ENCODE data around the gene FOCAD.
A peak's percentile ranks its signal among the peaks of the same experiment; 100 is the strongest.

The FOCAD gene, protein sequence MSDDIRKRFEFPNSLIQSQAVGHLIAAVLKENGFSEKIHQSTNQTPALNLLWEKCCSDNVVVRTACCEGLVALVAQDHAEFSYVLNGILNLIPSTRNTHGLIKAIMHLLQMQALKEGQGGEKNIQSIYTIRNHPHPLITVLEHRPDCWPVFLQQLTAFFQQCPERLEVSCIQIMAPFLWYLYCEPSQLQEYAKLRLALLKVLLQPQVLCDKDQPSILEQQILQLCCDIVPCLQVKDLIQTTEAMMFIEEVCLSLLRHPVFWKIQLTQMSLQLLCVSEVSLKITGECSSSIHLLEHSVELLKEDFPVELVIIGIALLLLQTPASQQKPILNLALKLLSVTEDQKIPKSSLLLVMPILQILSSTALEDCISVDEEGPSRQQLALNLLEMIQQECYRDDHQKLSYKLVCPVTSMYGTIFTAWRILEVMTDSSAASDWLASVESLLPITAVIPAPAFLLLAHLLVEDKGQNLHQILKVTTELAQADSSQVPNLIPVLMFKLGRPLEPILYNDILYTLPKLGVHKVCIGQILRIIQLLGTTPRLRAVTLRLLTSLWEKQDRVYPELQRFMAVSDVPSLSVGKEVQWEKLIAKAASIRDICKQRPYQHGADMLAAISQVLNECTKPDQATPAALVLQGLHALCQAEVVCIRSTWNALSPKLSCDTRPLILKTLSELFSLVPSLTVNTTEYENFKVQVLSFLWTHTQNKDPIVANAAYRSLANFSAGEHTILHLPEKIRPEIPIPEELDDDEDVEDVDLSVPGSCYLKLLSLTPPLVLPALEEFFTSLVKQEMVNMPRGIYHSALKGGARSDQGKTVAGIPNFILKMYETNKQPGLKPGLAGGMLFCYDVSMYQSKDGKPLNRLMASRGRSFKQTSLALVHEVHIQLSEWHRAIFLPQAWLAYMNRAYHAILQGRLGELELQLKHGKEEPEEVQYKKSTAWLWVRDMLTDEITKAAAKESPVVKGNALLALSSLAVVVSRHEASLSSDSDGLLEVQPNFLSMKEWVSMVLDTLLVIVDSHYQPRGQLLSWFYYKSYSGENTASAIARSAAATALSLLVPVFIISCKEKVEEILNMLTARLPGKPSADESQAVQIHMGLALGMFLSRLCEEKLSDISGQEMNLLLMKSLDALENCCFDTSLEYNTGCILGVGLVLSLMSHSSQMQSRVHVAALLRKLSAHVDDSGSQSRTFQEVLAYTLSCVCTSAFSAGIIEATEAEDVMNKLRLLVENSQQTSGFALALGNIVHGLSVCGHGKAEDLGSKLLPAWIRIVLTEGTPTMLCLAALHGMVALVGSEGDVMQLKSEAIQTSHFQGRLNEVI (N-terminal part only)

DNA sequence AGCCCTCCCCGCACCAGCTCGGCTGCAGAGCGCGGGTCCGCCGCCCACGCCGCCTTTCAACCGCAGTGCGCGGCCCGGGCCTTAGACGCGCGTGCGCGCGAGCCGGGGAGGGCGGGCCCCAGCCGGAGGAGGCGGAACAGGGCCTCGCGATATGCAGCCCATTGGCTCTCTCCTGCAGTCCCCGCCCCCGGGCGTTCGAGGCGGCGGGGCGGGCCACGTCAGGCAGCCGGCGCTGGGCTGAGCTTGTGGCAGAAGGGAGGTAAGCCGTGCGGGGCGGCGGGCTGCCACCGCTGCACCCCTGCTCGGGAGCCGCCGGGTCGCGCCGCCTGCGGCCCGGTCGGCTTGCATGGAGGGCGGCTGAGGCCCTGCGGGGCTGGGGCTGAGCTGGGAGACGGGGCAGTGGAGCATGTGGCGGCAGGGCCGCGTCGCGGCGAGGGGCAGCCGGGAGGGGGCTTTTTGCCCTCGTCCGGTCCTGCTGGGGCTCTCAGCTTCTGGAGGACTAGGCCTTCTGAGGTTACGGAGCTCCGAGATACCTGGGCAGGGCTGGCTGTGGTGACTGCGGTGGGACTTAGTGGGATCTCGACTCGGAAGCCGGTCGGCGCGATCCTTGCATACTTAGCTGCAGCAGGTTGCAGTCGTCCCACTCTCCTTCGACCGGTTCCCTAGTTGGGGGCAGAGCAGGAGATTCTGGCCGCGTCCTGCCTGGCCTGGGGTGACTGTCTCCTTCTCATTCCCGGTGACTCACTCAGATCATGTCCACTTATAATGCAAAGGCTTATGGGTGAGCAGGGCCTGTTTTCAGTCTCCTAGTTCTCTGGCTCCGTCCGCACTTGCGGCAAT is at the start of gene FOCAD:
FOCAD (plus strand) TSS at position 225 of the 840 bp plus-strand sequence. CDS start 31,095 bp downstream, outside the sequence.
- TF ChIP-seq RAD21 (IDR thresholded peaks at IDR 0.05; ENCODE audit: low read depth) (no peak), TAF1 (IDR thresholded peaks at IDR 0.05; ENCODE audit: low read depth) (peak; percentile 84; the same call in 1 of the 2 replicates), EGR1 (IDR thresholded peaks at IDR 0.05) (peak; percentile 97), EP300 (IDR thresholded peaks at IDR 0.05; ENCODE audit: borderline replicate concordance) (peak; percentile 18; the same call in 1 of the 2 replicates), NFIC (IDR thresholded peaks at IDR 0.05) (0 out of 2 replicates have a peak, but pooled peaks have one; percentile 8)
- TF ChIP-seq, protein P1, sequence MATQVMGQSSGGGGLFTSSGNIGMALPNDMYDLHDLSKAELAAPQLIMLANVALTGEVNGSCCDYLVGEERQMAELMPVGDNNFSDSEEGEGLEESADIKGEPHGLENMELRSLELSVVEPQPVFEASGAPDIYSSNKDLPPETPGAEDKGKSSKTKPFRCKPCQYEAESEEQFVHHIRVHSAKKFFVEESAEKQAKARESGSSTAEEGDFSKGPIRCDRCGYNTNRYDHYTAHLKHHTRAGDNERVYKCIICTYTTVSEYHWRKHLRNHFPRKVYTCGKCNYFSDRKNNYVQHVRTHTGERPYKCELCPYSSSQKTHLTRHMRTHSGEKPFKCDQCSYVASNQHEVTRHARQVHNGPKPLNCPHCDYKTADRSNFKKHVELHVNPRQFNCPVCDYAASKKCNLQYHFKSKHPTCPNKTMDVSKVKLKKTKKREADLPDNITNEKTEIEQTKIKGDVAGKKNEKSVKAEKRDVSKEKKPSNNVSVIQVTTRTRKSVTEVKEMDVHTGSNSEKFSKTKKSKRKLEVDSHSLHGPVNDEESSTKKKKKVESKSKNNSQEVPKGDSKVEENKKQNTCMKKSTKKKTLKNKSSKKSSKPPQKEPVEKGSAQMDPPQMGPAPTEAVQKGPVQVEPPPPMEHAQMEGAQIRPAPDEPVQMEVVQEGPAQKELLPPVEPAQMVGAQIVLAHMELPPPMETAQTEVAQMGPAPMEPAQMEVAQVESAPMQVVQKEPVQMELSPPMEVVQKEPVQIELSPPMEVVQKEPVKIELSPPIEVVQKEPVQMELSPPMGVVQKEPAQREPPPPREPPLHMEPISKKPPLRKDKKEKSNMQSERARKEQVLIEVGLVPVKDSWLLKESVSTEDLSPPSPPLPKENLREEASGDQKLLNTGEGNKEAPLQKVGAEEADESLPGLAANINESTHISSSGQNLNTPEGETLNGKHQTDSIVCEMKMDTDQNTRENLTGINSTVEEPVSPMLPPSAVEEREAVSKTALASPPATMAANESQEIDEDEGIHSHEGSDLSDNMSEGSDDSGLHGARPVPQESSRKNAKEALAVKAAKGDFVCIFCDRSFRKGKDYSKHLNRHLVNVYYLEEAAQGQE (IDR thresholded peaks at IDR 0.05; ENCODE audit: low read depth) = no peak
- TF ChIP-seq, protein P2, sequence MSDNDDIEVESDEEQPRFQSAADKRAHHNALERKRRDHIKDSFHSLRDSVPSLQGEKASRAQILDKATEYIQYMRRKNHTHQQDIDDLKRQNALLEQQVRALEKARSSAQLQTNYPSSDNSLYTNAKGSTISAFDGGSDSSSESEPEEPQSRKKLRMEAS (IDR thresholded peaks at IDR 0.05) = peak; percentile 56

DNA sequence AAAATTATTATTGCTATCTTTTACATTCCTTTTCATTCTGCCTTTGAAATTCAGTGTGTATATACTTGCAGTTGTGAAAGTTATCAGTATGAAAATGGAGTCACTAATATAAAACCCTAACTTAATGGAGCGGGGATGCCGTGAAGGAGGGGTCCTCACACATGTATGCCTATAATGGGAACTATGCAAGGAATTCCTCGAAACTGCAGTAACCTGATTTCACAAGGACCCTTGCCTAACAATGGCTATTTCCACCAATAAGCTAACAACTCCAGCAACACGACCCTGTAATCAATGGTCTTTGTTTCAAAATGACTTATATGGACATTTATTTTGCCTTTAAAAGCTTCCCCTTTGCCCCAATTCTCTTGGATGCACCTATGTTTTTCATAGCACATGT is 49.2 kb upstream of the FOCAD start:
- TF ChIP-seq ZBTB7A (IDR thresholded peaks at IDR 0.05; ENCODE audit: low read depth) (no peak), TEAD4 (IDR thresholded peaks at IDR 0.05) (no peak), EP300 (IDR thresholded peaks at IDR 0.05; ENCODE audit: borderline replicate concordance) (no peak), TCF12 (IDR thresholded peaks at IDR 0.05; ENCODE audit: low read depth) (no peak), NFIC (IDR thresholded peaks at IDR 0.05) (no peak)
- TF ChIP-seq, protein P3, sequence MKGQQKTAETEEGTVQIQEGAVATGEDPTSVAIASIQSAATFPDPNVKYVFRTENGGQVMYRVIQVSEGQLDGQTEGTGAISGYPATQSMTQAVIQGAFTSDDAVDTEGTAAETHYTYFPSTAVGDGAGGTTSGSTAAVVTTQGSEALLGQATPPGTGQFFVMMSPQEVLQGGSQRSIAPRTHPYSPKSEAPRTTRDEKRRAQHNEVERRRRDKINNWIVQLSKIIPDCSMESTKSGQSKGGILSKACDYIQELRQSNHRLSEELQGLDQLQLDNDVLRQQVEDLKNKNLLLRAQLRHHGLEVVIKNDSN (IDR thresholded peaks at IDR 0.05) = no peak
- TF ChIP-seq, protein P2 (IDR thresholded peaks at IDR 0.05) = no peak

DNA sequence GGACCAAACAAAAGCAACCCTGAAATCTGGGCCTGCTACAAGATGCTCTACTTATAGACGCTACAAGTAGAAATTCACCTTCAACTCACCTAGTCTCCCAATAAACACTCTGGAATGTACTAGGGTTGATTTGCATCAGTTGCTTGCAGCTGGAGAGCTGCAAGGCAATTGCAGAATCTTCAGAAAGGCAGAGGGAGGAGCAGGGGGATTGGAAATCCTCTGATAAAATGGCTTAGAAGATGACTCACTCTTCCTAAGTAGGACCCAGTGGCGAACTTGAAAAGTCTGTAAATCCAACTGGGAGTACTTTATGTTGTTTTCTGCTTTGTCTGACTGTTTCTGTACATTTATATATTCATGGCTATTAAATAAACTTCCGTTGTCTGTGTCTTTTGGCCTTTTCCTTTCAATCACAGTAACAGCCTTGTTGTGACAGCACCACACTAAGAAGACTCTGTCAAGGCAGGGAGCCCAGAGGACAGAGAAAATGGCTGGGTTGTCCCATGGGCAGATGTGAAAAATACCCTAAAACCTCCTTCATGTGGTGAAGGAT is 47.1 kb upstream of the FOCAD start:
- TF ChIP-seq CREB1 (IDR thresholded peaks at IDR 0.05; ENCODE audit: low read depth) (no peak), EGR1 (IDR thresholded peaks at IDR 0.05) (no peak), TCF12 (IDR thresholded peaks at IDR 0.05; ENCODE audit: low read depth) (no peak), ZBTB7A (IDR thresholded peaks at IDR 0.05; ENCODE audit: low read depth) (no peak), FOXM1 (IDR thresholded peaks at IDR 0.05; ENCODE audit: borderline replicate concordance, low read depth) (no peak), NFIC (IDR thresholded peaks at IDR 0.05) (no peak), EP300 (IDR thresholded peaks at IDR 0.05; ENCODE audit: borderline replicate concordance) (no peak), TEAD4 (IDR thresholded peaks at IDR 0.05) (no peak), YY1 (IDR thresholded peaks at IDR 0.05; ENCODE audit: low read depth) (no peak), TAF1 (IDR thresholded peaks at IDR 0.05; ENCODE audit: low read depth) (no peak), CEBPB (IDR thresholded peaks at IDR 0.05) (no peak), RAD21 (IDR thresholded peaks at IDR 0.05; ENCODE audit: low read depth) (no peak)
- TF ChIP-seq, protein P2 (IDR thresholded peaks at IDR 0.05) = no peak
- TF ChIP-seq, protein P1 (IDR thresholded peaks at IDR 0.05; ENCODE audit: low read depth) = no peak
- TF ChIP-seq, protein P3 (IDR thresholded peaks at IDR 0.05) = no peak

Data from Ishikawa (cell line).